GM13976 (cell line): Measurements from ENCODE around the gene KLK10.

ENCODE experiments used
- DNase-seq: peaks from one replicate; pipeline ENCODE4 v3.0.0; 2012; ENCODE audit warnings: low spot score
- in situ Hi-C: fragments of 300-500 bp; cut with MboI; formaldehyde crosslinking; loops from one replicate; pipeline ENCODE4 v1.12.0; 2022; ENCODE audit warnings: low sequenced_read_pairs, mixed read lengths, inconsistent platforms; ENCODE audit not compliant: unreplicated experiment
- TF ChIP-seq, protein P1 (sequence below): IDR thresholded peaks from 2 replicates; pipeline ENCODE4 v1.5.1; 2012; ENCODE audit warnings: borderline replicate concordance, mild to moderate bottlenecking; ENCODE audit not compliant: insufficient read depth; ENCODE audit errors: extremely low read depth, missing control alignments, control extremely low read depth

KLK10 gene

GRCh38 chr19:51023946-51024345 lies 4.4 kb upstream of the KLK10 start:
- in situ Hi-C loops, result no loop called here
- DNase-seq, result no peak
- TF ChIP-seq, protein P1, sequence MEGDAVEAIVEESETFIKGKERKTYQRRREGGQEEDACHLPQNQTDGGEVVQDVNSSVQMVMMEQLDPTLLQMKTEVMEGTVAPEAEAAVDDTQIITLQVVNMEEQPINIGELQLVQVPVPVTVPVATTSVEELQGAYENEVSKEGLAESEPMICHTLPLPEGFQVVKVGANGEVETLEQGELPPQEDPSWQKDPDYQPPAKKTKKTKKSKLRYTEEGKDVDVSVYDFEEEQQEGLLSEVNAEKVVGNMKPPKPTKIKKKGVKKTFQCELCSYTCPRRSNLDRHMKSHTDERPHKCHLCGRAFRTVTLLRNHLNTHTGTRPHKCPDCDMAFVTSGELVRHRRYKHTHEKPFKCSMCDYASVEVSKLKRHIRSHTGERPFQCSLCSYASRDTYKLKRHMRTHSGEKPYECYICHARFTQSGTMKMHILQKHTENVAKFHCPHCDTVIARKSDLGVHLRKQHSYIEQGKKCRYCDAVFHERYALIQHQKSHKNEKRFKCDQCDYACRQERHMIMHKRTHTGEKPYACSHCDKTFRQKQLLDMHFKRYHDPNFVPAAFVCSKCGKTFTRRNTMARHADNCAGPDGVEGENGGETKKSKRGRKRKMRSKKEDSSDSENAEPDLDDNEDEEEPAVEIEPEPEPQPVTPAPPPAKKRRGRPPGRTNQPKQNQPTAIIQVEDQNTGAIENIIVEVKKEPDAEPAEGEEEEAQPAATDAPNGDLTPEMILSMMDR, result no peak

- in situ Hi-C loops, result no loop called here
- TF ChIP-seq, protein P1, result no peak
- DNase-seq, result no peak
Observed at GRCh38 chr19:51022526-51022925, 3.0 kb upstream of the KLK10 start.

DNA sequence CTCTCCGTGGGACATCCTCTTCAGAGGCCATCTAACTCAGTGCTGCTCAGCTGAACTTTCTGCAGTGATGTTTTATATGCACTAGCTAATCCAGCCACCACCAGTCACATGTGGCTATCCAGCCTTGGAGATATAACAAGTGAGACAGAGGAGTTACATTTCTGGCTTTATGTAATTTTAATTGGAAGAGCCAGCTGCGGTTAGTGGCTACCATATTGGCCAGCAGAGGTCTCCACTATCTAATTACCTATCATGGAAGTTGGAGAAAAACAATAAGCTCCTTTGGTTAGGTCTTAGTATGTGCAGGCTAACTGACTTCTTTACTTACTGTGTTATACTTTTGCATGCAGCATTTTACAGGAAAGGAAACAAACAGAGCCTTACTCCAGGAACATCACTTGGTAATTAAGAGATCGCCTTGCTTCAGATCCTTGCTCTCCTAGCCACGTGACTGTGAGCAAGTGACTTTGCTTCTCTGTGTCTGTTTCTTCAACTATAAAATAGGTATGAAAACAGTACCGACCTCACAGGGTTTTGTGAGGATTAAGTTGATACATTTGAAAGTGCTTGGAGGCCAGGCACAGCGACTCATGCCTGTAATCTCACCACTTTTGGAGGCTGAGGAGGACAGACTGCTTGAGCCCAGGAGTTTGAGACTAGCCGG lies 1.6 kb upstream of the KLK10 start:
- in situ Hi-C loops, result no loop called here
- TF ChIP-seq, protein P1, result peak; percentile 57
- no peak for DNase-seq

DNA sequence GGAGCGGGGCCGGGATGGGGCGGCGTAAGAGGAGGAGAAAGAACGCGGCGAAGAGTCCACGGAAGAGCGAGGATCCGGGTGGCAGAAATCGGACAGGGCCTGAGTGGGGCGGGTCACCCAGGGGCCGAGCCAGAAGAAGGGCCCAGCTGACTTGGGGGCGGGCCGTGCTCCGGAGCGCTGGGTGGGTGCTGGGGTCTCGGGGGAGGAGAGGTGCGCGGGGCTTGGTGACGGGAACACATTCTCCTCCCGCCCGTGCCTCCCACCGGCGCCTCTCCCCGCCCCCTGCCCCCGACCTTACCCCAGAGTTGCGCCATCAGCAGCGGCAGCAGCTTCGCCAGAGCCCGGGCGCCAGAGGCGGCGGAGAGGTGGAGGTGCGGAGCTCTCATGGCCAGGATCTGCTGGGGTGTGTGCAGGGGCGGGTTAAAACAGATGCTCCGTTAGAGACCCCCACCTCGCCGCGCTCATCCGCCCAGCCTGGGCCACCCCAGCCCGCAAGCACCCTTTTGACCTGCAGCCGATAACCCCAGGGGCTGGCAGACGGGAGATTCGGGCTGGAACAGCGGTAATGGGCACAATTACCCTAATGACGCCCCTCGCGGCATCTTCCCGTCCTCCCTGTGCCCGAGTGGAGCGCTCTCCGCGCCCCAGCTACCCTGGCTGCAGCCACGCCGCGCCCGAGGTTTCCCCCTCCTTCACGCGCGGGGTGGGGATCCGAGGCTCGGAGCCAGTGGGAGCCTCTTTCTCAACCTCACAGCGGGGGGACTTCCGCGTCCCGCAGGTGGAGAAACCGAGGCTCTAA lies 565 bp downstream of the KLK10 start:
- in situ Hi-C loops, result no loop called here
- DNase-seq, result no peak
- TF ChIP-seq, protein P1, result no peak

DNA sequence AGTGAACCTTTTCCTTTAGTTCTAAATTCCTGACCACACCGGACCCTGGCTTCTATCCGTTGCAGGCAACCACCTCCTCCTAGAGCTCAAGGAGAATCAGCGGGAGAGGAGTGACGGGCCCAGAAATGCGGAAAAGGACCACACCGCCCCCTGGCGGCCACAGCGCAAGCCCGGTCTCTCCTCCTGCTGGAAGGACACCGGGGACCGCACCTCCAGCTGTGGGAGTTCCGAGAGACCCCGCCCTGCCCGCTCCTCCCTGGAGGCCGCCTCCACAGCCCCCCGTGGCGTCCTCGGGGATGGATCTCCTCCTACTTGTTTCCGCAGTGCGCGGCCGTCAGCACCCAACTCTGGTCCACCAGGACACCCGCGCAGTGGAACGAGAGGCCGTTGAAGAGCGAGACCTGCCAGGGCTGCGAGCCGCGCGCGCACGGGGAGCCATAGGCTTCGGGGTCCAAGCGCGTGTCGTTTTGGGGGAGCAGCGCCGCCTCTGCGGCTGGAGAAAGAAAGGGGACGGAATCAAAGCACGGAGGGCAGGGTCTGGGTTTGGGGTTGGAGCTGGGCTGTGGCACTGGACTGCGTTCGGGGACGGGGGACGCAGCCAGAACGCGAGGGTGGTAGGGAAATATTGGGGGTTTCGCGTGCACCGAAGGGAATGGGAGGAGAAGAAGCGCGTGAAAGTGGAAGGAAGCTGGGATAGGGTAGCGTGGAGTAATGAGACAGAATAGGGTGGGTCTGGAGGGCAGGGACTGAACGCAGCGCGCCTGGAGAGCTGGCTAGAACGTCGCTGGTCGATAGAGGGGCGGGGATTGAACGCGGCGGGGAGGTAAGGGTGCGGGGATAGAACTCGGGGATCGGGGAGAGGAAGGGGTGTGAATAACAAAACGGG lies 2.5 kb downstream of the KLK10 start:
- in situ Hi-C loops, result no loop called here
- TF ChIP-seq, protein P1, result peak; percentile 82
- DNase-seq, result peak; percentile 85

GRCh38 chr19:51015691-51016267 lies 3.7 kb downstream of the KLK10 start:
- in situ Hi-C loops, result no loop called here
- TF ChIP-seq, protein P1, result no peak
- DNase-seq, result no peak
